ENCODE results near the gene IFFO2. TPM values are rescaled to one million over a fixed set of nuclear protein-coding genes. Genes with fewer than 3 reads are reported as not detected.

The IFFO2 gene
- total and polyA plus RNA-seq, 10 of the 15 experiments (the other 5 are each of a cell fraction or from before 2014, with no cell fraction given) = 1.2 to 18.4 (median 6.7) TPM

GRCh38 chr1:18923756-18924211 lies 32.7 kb downstream of the IFFO2 start:
- no peak for ATAC-seq
- Histone ChIP-seq H3K9ac (ENCODE audit: control insufficient read depth, insufficient read depth, low read length) (no peak overlapping the region), H2AFZ (ENCODE audit: control insufficient read depth, low read depth, low read length) (no peak overlapping the region), H3K9me3 (replicated peaks; ENCODE audit: control insufficient read depth, insufficient read depth, low read length) (no peaks in the 10 kb centered on the region), H3K79me2 (ENCODE audit: control insufficient read depth, insufficient read depth, low read length) (peaks cover 13% of the 10 kb centered on the region), H3K4me3 (no peak overlapping the region), H3K27me3 (replicated peaks in 1 of 2; ENCODE audit: control insufficient read depth in 2 of 2, insufficient read depth in 2 of 2, low read length in 1 of 2) (no peaks in the 10 kb centered on the region), H4K20me1 (ENCODE audit: control insufficient read depth, insufficient read depth) (peaks cover 3% of the 10 kb centered on the region; the same call in 1 of the 2 replicates), H3K4me1 (ENCODE audit: control insufficient read depth, insufficient read depth, low read length) (peaks cover 39% of the 10 kb centered on the region), H3K4me2 (ENCODE audit: control insufficient read depth, insufficient read depth) (no peak overlapping the region), H3K27ac (ENCODE audit: control insufficient read depth, insufficient read depth) (no peak overlapping the region), H3K36me3 (ENCODE audit: control insufficient read depth in 2 of 2, insufficient read depth in 2 of 2, low read length in 1 of 2) (peaks cover 0 to 7% of the 10 kb centered on the region in 2 experiments; a peak in 3 of 4 replicates)
- BruUV-seq (replicated peaks) = no TSS peak
- ChIA-PET POLR2A (no interaction called here), RAD21 (ENCODE audit: unreplicated experiment) (interaction anchor here (1.4 to 1.6 kb wide), 3 partner anchors 10 to 32 kb away, joined by 4 to 10 read pairs (median 4); partner anchors contain the start of gene IFFO2), SMC1A (ENCODE audit: uncharacterized antibody, unreplicated experiment) (interaction anchor here (0.9 to 5.8 kb wide), 4 partner anchors 8 to 40 kb away, joined by 3 to 36 read pairs (median 4); no protein-coding TSS in a partner anchor), CTCF (interaction anchor here (0.6 to 7.1 kb wide), 7 partner anchors 11 to 1317 kb away, joined by 3 to 64 read pairs (median 3); no protein-coding TSS in a partner anchor)
- 88% methylated on average over 14 of the region's 14 CpGs for WGBS (ENCODE audit: insufficient coverage, insufficient replicate concordance, low lambda C conversion rate, missing lambda C conversion rate)
- in situ Hi-C loops (cut with MboI) = no loop called here
- no peak for FAIRE-seq
- DNase-seq (ENCODE audit: low read depth, low spot score) = no peak
- intact Hi-C loops (cut with micrococcal nuclease; ENCODE audit: unreplicated experiment) = no loop called here
- TF ChIP-seq DPF2 (IDR thresholded peaks at IDR 0.05) (no peak), SRF (IDR thresholded peaks at IDR 0.05; ENCODE audit: low read depth in 2 of 2, low read length in 2 of 2) (no peak), CBX3 (IDR thresholded peaks at IDR 0.05; ENCODE audit: borderline replicate concordance, low read depth) (no peak), PAX5 (IDR thresholded peaks at IDR 0.05; ENCODE audit: borderline replicate concordance, low read depth, low read length) (no peak), BACH1 (IDR thresholded peaks at IDR 0.05; ENCODE audit: borderline replicate concordance) (no peak), SIN3A (IDR thresholded peaks at IDR 0.05; ENCODE audit: low read depth, low read length) (no peak), ZZZ3 (IDR thresholded peaks at IDR 0.05; ENCODE audit: control insufficient read depth, insufficient read length, low read depth) (no peak), ZBTB33 (IDR thresholded peaks at IDR 0.05) (no peak), TARDBP (IDR thresholded peaks at IDR 0.05; ENCODE audit: borderline replicate concordance) (no peak), NFYB (IDR thresholded peaks at IDR 0.05; ENCODE audit: insufficient read depth, low read depth, low read length) (no peak), NFIC (IDR thresholded peaks at IDR 0.05; ENCODE audit: low read depth, low read length) (no peak), PKNOX1 (IDR thresholded peaks at IDR 0.05) (no peak), PAX8 (IDR thresholded peaks at IDR 0.05) (no peak), ZNF592 (IDR thresholded peaks at IDR 0.05) (no peak), SKIL (IDR thresholded peaks at IDR 0.05; ENCODE audit: low read depth, poor library complexity, severe bottlenecking) (no peak), IKZF1 (conservative IDR thresholded peaks at IDR 0.05) (no peak)

Data from GM12878 (cell line).